Measurements from ENCODE around the gene SPOPL. TPM values are rescaled to one million over a fixed set of nuclear protein-coding genes. Genes with fewer than 3 reads are reported as not detected.
"Not testable (repeated sequence)": the region's sequence is repeated elsewhere in the genome, so short reads cannot be mapped to it uniquely, and the experiment has no call there.

The SPOPL gene
- total RNA-seq, 3 donors from 2014 or later (not counting 1 experiment from before 2014, with no cell fraction given), result 32.2 to 35.9 (median 33.8) TPM

GRCh38 chr2:138475277-138475776 lies 26.2 kb upstream of the SPOPL start:
- DNase-seq (no peak), ATAC-seq (no peak)
- Histone ChIP-seq H3K4me1 (ENCODE audit: control insufficient read depth, insufficient read depth, low read length) (no peaks in the 10 kb centered on the region), H3K9me3 (ENCODE audit: control insufficient read depth, insufficient read depth, low read length) (no peaks in the 10 kb centered on the region), H3K4me3 (ENCODE audit: low read length) (no peak overlapping the region), H3K36me3 (ENCODE audit: control insufficient read depth, insufficient read depth, low read length) (no peaks in the 10 kb centered on the region), H3K27ac (ENCODE audit: low read length) (no peak overlapping the region), H3K27me3 (ENCODE audit: control insufficient read depth, insufficient read depth, low read length) (no peaks in the 10 kb centered on the region)
- Mint-ChIP-seq H3K36me3 (no peaks in the 10 kb centered on the region), H3K4me1 (no peaks in the 10 kb centered on the region), H3K9me3 (no peaks in the 10 kb centered on the region), H3K27ac (no peak overlapping the region), H3K4me3 (no peak overlapping the region), H3K27me3 (ENCODE audit: low read depth in 2 of 2) (no peaks in the 10 kb centered on the region)
- no peak for TF ChIP-seq CTCF (IDR thresholded peaks at IDR 0.05)
- 20% methylated on average over 4 of the region's 4 CpGs for WGBS (ENCODE audit: insufficient coverage)
- intact Hi-C loops (cut with micrococcal nuclease), result no loop called here

- H3K27me3 Mint-ChIP-seq (ENCODE audit: low read depth in 2 of 2), result no peaks in the 10 kb centered on the region
- Histone ChIP-seq H3K4me3 (ENCODE audit: low read length) (no peak overlapping the region), H3K36me3 (ENCODE audit: control insufficient read depth, insufficient read depth, low read length) (no peaks in the 10 kb centered on the region), H3K27ac (ENCODE audit: low read length) (no peak overlapping the region), H3K4me1 (ENCODE audit: control insufficient read depth, insufficient read depth, low read length) (no peaks in the 10 kb centered on the region), H3K27me3 (ENCODE audit: control insufficient read depth, insufficient read depth, low read length) (no peaks in the 10 kb centered on the region), H3K9me3 (ENCODE audit: control insufficient read depth, insufficient read depth, low read length) (no peaks in the 10 kb centered on the region)
- H3K4me3 Mint-ChIP-seq, result no peak overlapping the region
- TF ChIP-seq CTCF (IDR thresholded peaks at IDR 0.05), result no peak
- intact Hi-C loops (cut with micrococcal nuclease), result no loop called here
- no peaks in the 10 kb centered on the region for H3K9me3 Mint-ChIP-seq
- no peak for DNase-seq
- no peaks in the 10 kb centered on the region for H3K4me1 Mint-ChIP-seq
- ATAC-seq, result no peak
- H3K36me3 Mint-ChIP-seq, result no peaks in the 10 kb centered on the region
- H3K27ac Mint-ChIP-seq, result no peak overlapping the region
Measured at GRCh38 chr2:138476186-138476585, 25.4 kb upstream of the SPOPL start.

GRCh38 chr2:138476940-138477339 lies 24.6 kb upstream of the SPOPL start:
- Mint-ChIP-seq H3K27me3 (ENCODE audit: low read depth in 2 of 2) (no peaks in the 10 kb centered on the region), H3K4me1 (no peaks in the 10 kb centered on the region), H3K4me3 (no peak overlapping the region), H3K27ac (no peak overlapping the region), H3K9me3 (no peaks in the 10 kb centered on the region), H3K36me3 (no peaks in the 10 kb centered on the region)
- WGBS (ENCODE audit: insufficient coverage), result 83% methylated on average over 2 of the region's 4 CpGs
- Histone ChIP-seq H3K4me3 (ENCODE audit: low read length) (no peak overlapping the region), H3K4me1 (ENCODE audit: control insufficient read depth, insufficient read depth, low read length) (no peaks in the 10 kb centered on the region), H3K27me3 (ENCODE audit: control insufficient read depth, insufficient read depth, low read length) (no peaks in the 10 kb centered on the region), H3K27ac (ENCODE audit: low read length) (no peak overlapping the region), H3K36me3 (ENCODE audit: control insufficient read depth, insufficient read depth, low read length) (no peaks in the 10 kb centered on the region), H3K9me3 (ENCODE audit: control insufficient read depth, insufficient read depth, low read length) (no peaks in the 10 kb centered on the region)
- intact Hi-C loops (cut with micrococcal nuclease), result no loop called here
- no peak for TF ChIP-seq CTCF (IDR thresholded peaks at IDR 0.05)
- ATAC-seq (no peak), DNase-seq (peak in 1 of 2 donors; percentile 4)

- H3K4me1 Mint-ChIP-seq; H3K9me3 Mint-ChIP-seq; intact Hi-C loops (cut with micrococcal nuclease); DNase-seq; H3K4me3 Mint-ChIP-seq; H3K27ac Mint-ChIP-seq; H3K4me3 ChIP-seq (ENCODE audit: low read length); H3K36me3 Mint-ChIP-seq; H3K27me3 ChIP-seq (ENCODE audit: control insufficient read depth, insufficient read depth, low read length); H3K9me3 ChIP-seq (ENCODE audit: control insufficient read depth, insufficient read depth, low read length); H3K27ac ChIP-seq (ENCODE audit: low read length); H3K27me3 Mint-ChIP-seq (ENCODE audit: low read depth in 2 of 2); H3K36me3 ChIP-seq (ENCODE audit: control insufficient read depth, insufficient read depth, low read length); ATAC-seq; H3K4me1 ChIP-seq (ENCODE audit: control insufficient read depth, insufficient read depth, low read length): not testable (repeated sequence)
Measured at GRCh38 chr2:138482796-138483195, 18.8 kb upstream of the SPOPL start.
